HG03460 (cell line): ENCODE results near the gene ABL2.

Source experiments
- ATAC-seq: cut with Tn5 transposase; IDR thresholded peaks from one replicate; pipeline ENCODE4 v1.9.1; 2021; ENCODE audit not compliant: unreplicated experiment

The ABL2 gene

DNA sequence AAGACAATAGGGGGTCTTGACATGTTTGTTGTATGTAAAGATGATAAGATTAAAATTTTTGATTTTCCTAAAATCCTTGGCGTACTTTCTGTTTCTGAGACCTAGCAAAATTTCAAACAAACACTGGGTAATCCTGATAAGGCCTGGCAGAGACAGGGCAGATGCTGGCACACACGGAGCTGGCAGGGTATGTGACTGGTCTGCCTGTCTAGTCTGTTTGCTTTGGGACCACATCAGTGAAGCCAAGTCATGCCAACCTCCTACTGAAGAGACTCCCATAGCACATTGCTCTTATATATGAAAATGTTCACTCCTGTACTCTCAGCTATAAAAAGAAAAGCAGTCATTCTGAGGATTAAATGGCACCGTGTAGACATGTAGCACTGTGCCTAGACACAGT, 133.6 kb downstream of the ABL2 start:
- ATAC-seq, result no peak

DNA sequence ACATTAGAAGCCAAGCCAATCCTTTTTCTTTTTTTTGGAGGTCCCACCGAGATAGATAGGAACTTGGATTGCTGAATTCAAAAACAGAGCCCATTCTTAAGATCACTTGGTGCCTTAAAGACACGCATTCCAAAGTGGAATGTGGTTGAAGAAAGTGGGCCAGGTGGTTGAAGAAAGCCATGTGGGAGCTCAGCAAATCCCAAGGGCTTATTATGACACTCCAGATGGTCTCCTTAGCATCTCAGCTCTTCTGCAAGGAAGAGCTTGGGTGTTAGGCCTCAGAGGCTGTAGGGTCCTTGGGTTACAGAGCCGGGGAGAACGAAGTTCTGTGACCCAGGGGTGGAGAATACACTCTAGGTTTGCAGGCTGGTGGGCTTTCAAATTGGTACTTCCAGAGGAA, 134.1 kb downstream of the ABL2 start:
- no peak for ATAC-seq

DNA sequence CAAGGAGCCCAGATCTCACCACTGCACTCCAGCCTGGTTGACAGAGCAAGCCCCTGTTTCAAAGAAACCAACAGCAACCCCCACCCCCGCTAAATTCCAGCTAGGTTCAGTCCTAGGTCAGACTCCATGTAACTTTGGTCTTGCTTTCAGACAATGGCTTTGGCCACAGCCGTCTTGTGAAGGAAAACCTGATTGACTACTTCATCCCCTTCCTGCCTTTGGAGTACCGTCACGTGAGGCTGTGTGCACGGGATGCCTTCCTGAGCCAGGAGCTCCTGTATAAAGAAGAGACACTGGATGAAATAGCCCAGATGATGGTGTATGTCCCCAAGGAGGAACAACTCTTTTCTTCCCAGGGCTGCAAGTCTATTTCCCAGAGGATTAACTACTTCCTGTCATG, 134.7 kb downstream of the ABL2 start:
- ATAC-seq, result no peak

DNA sequence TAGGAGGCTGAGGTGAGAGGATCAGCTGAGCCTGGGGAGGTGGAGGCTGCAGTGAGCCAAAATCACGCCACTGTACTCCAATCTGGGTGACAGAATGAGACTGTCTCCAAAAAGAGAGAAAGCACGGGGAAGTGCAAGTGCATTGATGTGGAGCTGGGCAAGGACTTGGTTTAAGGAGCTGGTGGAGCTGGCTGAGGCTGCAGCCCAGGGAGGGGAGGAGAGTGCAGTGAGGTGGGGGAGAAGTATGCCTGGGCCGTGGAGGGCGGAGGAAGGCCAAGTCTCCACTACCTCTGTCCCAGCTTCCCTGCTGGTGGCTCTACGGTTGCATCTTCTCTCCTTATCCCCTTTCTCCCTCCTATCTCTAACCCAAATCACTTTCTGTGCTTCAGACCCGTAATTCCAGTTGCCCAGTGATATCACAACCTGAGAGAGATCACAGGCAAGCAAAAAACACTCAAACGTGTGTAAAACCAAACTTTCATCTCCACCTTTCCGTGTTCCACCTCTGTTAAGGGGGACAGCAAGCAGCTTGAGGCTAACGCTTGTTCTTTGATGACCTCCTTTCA, 136.5 kb downstream of the ABL2 start:
- no peak for ATAC-seq

DNA sequence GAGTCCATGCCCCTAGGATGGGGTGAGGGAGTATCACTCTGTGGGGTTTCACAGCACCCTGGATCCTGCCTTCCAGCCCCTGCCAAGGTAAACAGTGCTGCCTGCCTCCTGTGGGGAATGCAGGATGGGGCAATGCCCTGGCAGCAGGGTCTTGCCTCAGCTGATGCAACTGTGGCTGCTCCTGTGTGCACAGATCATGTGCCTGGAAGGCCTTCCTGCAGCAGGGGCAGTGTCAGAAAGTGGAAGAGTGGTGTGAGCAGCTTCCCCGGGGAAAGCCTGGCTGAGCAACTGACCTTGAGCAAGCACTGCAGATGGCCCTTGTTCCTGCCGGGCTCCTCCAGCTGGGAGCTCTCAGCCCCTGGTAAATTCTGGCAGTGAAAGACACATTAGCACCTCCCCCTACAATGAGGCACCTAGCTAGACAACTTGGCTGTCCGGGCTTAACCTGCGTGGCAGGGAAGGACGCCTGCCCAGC, 137.7 kb downstream of the ABL2 start:
- ATAC-seq, result no peak

DNA sequence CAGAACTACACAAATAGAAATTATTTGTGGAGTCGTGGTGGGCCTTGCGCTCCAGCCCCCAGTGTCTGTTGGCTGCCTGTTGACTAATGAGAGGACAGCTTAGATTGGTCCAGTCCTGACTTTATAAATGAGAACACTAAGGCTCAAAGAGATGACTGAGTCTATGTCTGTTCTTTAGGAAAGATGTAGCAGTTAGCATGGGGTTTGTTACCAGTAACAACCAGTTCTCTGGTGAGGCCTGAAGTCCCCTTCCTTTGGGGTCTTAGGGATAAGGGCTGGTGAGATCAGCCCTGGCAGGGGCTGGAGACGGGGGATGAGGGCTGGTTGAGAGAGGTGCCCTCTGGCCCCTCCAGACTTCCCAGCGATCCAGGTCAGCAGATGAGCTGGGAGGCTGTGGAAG, 138.6 kb downstream of the ABL2 start:
- no peak for ATAC-seq

DNA sequence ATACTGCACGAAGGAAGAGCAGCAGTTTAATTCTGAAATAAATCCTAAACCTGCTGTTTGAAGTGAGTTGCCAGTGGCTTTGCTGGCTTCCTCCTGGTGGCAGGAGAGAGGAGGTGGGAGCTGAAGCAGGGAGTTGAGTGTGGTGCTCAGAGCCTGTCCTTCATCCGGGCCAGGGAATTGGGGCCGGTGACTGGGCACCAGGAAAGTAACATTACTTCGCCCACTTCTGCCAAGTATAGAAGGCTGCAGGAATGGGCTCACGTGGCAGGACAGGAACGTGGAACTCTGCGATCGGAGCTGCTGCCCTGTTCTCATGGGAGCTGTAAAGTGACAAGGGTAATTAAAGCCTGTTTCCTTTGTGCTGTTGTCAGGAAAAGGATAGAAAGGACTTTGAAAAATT, 139.0 kb downstream of the ABL2 start:
- ATAC-seq, result no peak

DNA sequence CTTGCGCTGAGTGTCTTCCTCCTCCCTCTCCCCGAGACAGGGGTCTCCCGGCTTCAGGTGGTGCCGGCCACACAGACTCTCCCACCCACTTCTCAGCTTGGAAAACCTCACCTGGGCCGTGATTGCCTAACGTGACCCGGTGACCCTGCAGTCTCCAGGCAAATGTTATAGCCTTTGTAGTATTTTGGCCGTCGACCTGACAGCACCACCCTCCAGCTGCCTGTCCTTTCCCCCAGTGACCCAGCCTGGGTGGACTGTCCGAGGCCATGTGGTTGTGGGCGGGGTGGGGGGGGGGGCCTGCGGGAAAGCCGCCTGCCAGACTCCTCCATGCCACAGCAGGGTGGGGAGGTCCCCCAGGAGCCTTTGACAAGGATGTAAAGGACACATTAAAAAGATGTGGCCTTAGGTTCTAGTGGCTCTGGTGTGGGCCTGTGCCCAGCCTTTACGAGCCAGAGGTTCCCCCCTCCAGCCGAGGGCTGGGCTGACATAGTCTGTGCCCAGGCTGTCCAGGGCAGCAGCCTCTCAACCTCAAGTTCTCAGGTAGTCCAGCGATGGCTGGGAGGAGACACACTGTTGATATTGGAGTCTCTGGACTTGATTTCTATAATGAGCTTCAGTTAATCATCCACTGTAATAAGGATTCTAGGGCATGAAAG, 139.5 kb downstream of the ABL2 start:
- ATAC-seq, result no peak

DNA sequence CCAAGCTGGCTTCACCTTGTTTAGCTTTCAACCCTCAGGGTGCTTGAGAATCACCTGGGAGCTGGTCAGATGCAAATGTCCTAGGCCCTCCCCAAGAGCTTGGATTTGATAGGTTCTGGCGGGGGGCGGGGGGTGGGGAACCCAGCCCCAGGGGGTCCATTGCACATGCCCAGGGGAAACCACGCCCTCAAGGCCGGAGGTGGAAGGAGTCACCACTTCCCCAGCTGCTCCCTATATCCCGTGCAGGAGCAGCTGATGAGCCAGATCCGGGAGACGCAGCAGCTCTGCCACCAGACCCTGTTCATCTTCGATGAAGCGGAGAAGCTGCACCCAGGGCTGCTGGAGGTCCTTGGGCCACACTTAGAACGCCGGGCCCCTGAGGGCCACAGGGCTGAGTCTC, 141.8 kb downstream of the ABL2 start:
- no peak for ATAC-seq

DNA sequence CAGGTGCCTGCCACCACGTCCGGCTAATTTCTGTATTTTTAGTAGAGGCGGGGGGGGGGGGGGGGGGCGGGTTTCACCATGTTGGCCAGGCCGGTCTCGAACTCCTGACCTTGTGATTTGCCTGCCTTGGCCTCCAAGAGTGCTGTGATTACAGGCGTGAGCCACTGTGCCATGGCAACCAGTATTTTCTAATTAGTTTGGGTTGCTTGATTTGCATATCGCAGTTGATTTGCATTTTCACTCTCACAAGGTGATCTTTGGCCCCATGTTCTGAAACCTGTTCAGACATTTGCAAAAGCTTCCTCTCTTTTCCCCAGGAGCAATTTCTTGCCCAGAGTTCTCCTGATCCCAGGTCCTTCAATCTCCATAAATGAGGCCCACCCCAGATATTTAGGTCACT, 145.9 kb downstream of the ABL2 start:
- ATAC-seq, result no peak

DNA sequence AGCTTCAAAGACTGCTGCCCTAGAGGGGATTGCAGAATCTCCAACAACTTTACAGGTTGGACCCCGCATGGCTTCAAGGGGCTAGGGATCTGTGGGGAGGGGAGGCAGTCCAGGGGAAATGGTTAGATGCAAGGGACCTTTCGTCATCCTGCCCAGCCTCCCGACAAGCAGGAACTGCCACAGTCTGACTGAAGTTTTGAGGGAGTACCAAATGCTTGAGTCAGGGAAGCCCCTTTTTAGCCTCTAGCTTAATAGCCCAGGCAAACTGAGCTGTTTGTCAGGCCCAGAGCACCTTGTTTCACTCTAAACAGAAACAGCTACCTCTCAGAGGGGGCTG, 146.5 kb downstream of the ABL2 start:
- ATAC-seq, result no peak

DNA sequence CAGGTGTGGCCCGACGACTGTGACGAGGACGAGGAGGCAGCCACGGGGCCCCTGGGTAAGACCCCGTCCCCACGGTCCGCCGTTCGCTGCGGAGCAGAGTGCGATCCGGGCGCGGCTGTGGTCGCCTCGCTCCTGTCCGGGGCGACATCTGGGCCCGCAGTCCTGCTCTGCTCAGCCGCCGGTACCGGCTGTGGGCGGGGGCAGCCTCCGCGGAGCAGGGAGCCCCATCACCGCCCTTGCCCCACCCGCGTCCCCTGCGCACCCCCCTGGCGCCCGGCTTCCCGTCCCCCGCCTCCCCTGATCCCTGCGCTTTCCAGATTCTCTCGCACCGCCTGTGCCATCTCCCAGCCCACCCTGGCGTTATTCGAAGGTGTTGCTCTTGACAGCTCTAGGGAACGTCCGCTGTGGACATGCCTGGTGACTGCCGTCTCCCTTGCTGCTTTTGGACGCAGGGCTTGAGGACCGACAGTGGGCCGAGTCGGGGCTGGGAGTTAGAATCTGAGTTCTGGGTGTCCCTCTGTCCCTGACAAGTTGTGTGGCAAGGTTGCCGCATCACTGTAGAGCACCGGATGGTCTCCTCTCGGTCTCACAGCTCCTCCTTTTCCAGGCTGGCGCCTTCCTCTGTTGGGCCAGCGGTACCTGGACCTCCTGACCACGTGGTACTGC, 147.0 kb downstream of the ABL2 start:
- ATAC-seq, result peak; percentile 7

DNA sequence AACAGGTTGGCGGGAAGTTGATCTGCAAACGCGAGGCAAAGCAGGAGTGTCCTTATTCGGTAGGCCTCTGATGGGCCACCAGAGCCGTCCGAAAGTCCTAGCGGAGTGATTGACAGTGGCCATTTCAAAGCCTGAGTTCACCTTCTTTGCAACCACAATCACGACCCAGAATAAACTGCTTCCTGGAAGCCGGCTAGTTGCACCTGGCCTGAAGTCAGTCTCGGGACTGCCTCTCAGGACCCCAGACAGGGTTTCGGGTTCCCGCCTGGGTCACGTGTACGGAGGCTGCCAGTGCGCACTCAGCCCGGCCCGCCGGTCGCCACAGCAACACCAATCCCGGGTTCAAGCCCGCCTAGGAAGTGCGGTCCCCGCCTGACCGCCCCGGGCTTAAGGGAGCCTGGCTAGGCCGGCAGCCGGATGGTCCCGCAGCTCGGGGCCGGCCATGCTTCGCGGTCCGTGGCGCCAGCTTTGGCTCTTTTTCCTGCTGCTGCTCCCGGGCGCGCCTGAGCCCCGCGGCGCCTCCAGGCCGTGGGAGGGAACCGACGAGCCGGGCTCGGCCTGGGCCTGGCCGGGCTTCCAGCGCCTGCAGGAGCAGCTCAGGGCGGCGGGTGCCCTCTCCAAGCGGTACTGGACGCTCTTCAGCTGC, 147.7 kb downstream of the ABL2 start, which contains the start of gene TOR3A:
TOR3A (plus strand) TSS at position 384 of the 646 bp plus-strand sequence; CDS start at position 443, 59 bp downstream.
- peak; percentile 87 for ATAC-seq

DNA sequence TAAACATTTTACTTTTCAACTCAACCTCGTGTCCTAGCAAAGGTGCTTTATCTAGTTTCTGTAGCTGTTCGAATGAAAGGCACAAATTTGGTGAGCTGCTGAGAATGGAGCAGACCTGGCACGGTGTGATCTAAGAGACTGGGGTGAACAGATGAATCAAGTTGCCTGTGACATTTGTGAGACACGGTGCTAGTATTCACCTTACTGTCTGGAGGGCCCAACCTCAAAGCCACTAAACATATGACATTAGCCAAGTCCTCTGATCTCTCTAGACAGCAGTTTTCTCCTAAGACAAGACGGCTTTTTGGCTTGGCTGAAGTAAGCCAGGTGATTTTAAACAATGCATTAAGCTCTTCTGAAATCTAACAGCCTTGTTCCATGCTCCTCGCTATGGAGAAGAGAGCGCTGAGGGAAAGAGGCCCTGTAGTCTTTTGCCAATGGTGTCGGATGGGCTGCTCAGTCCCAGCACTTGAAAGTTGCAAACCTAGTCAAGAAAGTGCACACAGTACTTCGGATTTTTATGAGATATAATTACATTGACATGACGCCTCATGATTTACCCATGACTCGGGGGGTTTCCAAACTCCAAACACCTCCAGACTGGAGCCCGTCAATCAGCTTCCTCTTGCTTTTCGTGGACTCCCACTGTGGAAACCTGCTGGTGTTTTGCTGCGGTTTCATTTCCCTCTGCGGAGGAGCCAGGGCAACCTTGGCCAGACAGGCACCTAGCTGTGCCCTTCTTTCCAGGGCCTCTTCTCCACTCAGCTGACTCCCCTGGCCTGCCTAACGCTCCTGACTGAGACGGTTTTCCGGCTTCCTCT, 148.4 kb downstream of the ABL2 start:
- ATAC-seq, result peak; percentile 3

DNA sequence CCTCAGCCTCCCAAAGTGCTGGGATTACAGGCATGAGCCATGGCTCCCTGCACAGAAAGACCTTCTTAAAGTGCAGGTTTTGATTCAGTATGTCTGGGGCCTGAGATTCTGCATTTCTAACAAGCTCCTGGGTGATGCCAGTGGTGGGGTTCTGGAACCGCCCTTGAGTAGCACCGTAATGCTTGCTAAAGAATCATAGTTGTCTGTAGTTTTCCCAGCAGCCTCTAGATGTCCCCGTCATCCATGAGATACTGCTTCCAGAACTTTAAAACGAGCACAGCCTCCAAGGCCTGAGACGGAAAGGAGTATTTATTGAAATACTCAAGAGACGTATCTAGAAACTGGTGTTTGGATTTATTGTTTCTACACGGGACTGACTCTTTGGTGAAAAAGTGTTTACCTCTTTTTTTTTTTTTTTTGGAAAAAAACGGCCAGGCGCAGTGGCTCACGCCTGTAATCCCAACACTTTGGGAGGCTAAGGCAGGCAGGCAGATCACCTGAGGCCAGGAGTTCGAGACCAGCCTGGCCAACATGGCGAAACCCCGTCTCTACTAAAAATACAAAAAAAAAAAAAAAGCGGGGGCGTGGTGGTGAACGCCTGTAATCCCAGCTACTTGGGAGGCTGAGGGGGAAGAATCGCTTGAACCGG, 150.2 kb downstream of the ABL2 start:
- no peak for ATAC-seq

DNA sequence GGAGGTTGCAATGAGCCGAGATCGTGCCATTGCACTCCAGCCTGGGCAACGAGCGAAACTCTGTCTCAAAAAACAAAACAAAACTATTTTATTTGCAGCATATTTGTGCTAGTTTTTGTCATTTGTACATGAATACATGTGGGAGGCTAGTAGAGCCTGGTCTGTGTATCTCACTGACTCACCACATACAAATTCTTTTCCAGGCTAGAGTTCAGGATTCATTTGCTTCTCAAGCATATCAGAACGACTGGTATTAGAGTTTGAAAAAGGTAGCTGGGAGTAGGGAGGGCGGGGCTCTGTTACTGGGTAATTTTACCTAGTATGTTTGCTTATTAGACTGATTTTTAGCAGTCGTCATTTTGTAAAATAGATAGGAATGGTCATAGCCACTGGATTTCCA, 152.1 kb downstream of the ABL2 start:
- no peak for ATAC-seq

DNA sequence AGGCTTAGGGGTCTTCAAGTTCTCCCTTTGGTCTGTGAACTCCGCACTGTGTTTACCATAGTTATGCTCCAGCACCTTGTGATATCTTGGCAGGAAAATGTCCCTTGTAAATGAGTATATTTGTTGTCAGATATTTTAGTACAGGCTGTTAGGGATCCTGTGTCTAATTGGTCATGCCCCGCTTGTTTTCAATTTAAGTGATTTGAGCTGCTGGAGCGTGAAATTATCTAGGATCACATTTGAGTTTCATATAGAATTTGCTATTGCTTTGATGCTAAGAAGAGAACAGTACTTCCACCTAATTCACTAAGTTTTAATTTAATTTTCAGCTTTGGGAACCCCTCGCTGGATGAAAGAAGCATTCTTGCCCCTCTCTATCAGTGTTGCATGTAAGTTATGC, 163.0 kb downstream of the ABL2 start:
- no peak for ATAC-seq

DNA sequence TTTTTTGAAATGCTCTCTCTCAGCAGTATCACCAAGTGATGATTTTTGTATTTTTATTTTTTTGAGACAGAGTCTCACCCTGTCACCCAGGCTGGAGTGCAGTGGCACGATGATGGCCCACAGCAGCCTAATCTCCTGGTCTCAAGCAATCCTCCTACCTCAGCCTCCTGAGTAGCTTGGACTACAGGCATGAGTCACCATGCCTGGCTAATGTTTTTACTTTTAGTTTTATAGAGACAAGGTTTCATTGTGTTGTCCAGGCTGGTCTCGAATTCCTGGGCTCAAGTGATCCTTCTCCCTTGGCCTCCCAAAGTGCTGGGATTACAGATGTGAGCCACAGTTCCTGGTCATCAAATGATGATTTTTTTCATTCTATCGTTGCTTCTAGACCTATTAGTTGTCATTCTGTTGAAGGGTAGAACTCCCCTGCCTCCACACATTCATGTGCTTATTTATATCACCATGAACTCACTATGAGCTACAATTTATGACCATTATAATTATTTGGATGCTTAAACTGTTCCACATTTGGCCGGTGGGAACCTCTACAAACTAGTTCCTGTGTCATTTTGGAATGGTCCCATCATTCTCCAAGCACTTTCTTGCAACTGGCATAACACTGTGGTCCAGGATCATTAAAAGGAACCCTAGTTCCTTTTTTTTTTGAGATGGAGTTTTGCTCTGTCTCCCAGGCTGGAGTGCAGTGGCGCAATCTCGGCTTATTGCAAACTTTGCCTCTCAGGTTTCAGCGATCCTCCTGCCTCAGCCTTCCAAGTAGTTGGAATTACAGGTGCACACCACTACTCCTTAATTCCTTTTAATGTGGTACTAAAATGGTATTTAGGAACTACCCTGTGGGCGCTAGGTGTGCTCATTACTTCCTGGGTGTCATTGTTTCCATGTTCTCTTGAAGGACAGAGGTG, 167.9 kb downstream of the ABL2 start:
- no peak for ATAC-seq
